Activated naive CD4-positive, alpha-beta T cell treated with anti-CD3 and anti-CD28 coated beads for 36 hours (primary cell): ENCODE measurements around the gene MYOZ3. TPM values are rescaled to one million over a fixed set of nuclear protein-coding genes. Genes with fewer than 3 reads are reported as not detected.

Experiments
- CTCF ChIA-PET: fragments of 350-600 bp; sonication (Branson Sonifier 250); formaldehyde crosslinking; loops from one replicate; lab custom pipeline; 2021; ENCODE audit warnings: antibody characterized with exemption; lab: Charles Lee
- DNase-seq: peaks from one replicate; pipeline ENCODE4 v3.0.0-alpha.2; 2020
- H3K27ac Mint-ChIP-seq: one replicate; pipeline ENCODE4 v1.8.0; 2021; ENCODE audit warnings: mild to moderate bottlenecking, mixed read lengths
- H3K27me3 Mint-ChIP-seq: one replicate; pipeline ENCODE4 v1.8.0; 2021; ENCODE audit warnings: low read depth, mixed read lengths
- H3K36me3 Mint-ChIP-seq: one replicate; pipeline ENCODE4 v1.8.0; 2021; ENCODE audit warnings: low read depth, mixed read lengths
- H3K4me1 Mint-ChIP-seq: one replicate; pipeline ENCODE4 v1.8.0; 2021; ENCODE audit warnings: low read depth, mixed read lengths
- H3K4me3 Mint-ChIP-seq: one replicate; pipeline ENCODE4 v1.8.0; 2021; ENCODE audit warnings: mild to moderate bottlenecking, moderate library complexity, mixed read lengths
- H3K9me3 Mint-ChIP-seq: one replicate; pipeline ENCODE4 v1.8.0; 2021; ENCODE audit warnings: mixed read lengths
- intact Hi-C: fragments of 100-400 bp; cut with micrococcal nuclease; formaldehyde crosslinking; loops from one replicate; pipeline ENCODE4 v1.15.1; 2023
- total RNA-seq, 2 experiments: library from RNA; stranded (reverse); gene quantifications; one replicate each; pipeline ENCODE4 v1.2.3, GENCODE V29; 2021

The MYOZ3 gene
- total RNA-seq, 2 experiments from 2014 or later: 0.17 to 0.49 TPM

- CTCF ChIA-PET: interaction anchor here (1.9 to 4.0 kb wide), 3 partner anchors 98 to 200 kb away, joined by 5 to 41 read pairs (median 10); partner anchors contain the start of gene SMIM3
These were observed 2.3 kb upstream of the MYOZ3 start for GRCh38 chr5:150658699-150659265.

DNA sequence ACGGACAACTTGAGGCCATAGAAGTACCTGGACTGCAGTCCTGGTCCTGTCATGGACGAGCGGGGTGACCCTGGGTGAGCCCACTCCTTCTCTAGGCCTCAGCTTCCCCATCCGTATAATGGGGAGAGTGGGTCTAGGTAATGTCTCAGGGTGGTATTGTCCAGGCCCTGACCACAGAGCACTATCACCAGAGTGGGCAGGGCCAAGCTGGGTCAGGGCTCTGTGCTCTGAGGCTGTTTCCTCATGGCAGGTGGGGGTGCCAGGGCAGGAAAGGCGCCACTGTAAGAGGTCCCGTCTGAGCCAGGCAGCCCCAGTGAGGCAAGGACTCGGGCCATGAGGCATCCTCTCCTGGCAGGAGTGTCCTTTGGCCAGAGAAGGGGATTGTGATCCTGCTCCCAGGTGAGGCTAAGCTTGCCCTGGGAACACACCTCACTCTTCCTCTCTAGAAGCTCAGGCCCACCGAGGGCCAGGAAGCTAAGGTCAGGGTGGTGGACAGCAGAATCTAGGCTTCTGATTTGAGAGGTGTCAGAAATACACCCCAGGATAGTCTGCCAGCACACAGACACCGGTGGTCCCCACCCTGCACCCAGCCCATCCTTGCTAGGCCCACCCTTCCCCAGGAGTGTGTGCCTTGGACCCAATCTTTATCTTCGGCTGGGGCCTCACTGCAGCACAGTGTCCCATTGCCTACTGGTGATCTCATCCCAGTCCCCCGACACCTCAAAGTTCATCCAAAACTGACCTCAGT, 1.5 kb upstream of the MYOZ3 start:
- intact Hi-C loops: no loop called here
- H3K9me3 Mint-ChIP-seq: no peaks in the 10 kb centered on the region
- CTCF ChIA-PET: interaction anchor here (4.0 kb wide), 1 partner anchor 98 kb away, joined by 41 read pairs; no protein-coding TSS in a partner anchor
- peaks cover 2% of the 10 kb centered on the region for H3K4me1 Mint-ChIP-seq
- no peaks in the 10 kb centered on the region for H3K27me3 Mint-ChIP-seq
- no peak for DNase-seq
- no peak overlapping the region for H3K27ac Mint-ChIP-seq
- H3K4me3 Mint-ChIP-seq: no peak overlapping the region
- no peaks in the 10 kb centered on the region for H3K36me3 Mint-ChIP-seq

More at GRCh38 chr5:150658699-150659265, 2.3 kb upstream of the MYOZ3 start:
- Mint-ChIP-seq H3K4me3 (no peak overlapping the region), H3K9me3 (no peaks in the 10 kb centered on the region), H3K36me3 (no peaks in the 10 kb centered on the region), H3K27me3 (no peaks in the 10 kb centered on the region), H3K4me1 (peaks cover 2% of the 10 kb centered on the region), H3K27ac (no peak overlapping the region)
- DNase-seq: no peak
- intact Hi-C loops: no loop called here

DNA sequence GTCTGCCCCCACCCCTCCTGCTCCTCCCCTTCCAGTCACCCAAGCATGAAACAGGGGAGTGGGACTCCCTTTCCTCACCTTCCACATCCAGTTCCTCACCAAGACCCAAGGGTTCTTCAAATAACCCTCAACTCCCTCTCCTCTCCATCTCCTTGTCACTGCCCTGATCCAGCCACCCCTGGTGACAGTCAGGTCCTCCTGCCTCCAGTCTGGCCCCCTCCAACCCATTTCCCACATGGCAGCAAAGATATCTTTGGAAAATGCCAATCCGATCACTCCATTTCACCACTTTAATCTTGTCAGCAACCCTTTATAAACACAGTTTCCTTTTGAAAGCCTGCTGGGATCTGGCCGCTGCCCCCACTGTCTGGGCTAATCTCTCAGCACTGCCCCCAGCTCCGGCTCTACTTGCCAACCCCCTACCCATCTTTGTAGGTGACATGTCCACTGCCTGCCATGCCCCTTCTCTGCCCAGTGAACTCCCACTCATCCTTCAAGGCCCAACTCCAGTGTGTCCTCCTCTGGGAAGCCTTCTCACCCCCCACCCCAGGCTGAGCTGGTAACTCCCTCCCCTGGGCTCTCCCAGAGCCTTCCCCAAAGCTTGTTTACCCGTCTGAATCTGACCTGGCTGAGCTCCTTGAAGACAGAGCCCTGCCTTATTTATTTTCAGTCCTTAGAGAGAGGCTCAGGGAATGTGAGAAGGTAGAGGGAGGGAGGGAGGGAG, 781 bp upstream of the MYOZ3 start:
- H3K36me3 Mint-ChIP-seq: no peaks in the 10 kb centered on the region
- no peak overlapping the region for H3K27ac Mint-ChIP-seq
- CTCF ChIA-PET: no interaction called here
- intact Hi-C loops: no loop called here
- peaks cover 2% of the 10 kb centered on the region for H3K4me1 Mint-ChIP-seq
- DNase-seq: no peak
- H3K9me3 Mint-ChIP-seq: no peaks in the 10 kb centered on the region
- no peak overlapping the region for H3K4me3 Mint-ChIP-seq
- no peaks in the 10 kb centered on the region for H3K27me3 Mint-ChIP-seq

- H3K36me3 Mint-ChIP-seq: no peaks in the 10 kb centered on the region
- intact Hi-C loops: no loop called here
- CTCF ChIA-PET: interaction anchor here (0.6 to 1.0 kb wide), 2 partner anchors 9 to 39 kb away, joined by 3 read pairs; partner anchors contain the start of gene RBM22
- no peaks in the 10 kb centered on the region for H3K9me3 Mint-ChIP-seq
- no peaks in the 10 kb centered on the region for H3K27me3 Mint-ChIP-seq
- H3K4me1 Mint-ChIP-seq: no peaks in the 10 kb centered on the region
- no peak overlapping the region for H3K27ac Mint-ChIP-seq
- no peak overlapping the region for H3K4me3 Mint-ChIP-seq
- no peak for DNase-seq
These were observed 958 bp downstream of the MYOZ3 start for GRCh38 chr5:150661821-150662596.

- Mint-ChIP-seq H3K9me3 (no peaks in the 10 kb centered on the region), H3K36me3 (no peaks in the 10 kb centered on the region), H3K4me3 (no peak overlapping the region), H3K27ac (no peak overlapping the region), H3K4me1 (no peaks in the 10 kb centered on the region), H3K27me3 (no peaks in the 10 kb centered on the region)
- CTCF ChIA-PET: interaction anchor here (0.8 kb wide), 1 partner anchor 102 kb away, joined by 3 read pairs; no protein-coding TSS in a partner anchor
- no peak for DNase-seq
- intact Hi-C loops: no loop called here
These were observed 1.9 kb downstream of the MYOZ3 start for GRCh38 chr5:150662731-150663516.

DNA sequence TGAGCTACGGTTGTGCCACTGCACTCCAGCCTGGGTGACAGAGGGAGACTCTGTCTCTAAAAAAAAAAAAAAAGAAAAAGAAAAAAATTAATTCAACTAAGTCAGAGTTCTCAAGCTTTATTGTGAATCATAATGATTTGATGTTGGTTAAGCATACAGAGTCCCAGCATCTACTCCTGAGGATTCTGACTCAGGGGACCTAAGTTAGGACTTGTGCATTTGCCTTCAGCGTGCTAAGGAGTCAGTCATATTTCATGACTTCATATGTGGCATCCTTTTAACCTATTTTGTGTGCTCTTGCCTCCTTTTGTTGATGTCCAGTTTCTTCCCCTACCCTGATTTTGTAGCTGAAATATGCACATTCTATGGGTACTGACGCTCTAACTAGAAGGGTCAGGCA, 2.9 kb downstream of the MYOZ3 start:
- intact Hi-C loops: no loop called here
- H3K27ac Mint-ChIP-seq: no peak overlapping the region
- H3K4me1 Mint-ChIP-seq: no peaks in the 10 kb centered on the region
- H3K36me3 Mint-ChIP-seq: no peaks in the 10 kb centered on the region
- no peak overlapping the region for H3K4me3 Mint-ChIP-seq
- no peaks in the 10 kb centered on the region for H3K27me3 Mint-ChIP-seq
- no peaks in the 10 kb centered on the region for H3K9me3 Mint-ChIP-seq
- CTCF ChIA-PET: interaction anchor here (0.6 kb wide), 1 partner anchor 388 kb away, joined by 3 read pairs; no protein-coding TSS in a partner anchor
- DNase-seq: no peak

DNA sequence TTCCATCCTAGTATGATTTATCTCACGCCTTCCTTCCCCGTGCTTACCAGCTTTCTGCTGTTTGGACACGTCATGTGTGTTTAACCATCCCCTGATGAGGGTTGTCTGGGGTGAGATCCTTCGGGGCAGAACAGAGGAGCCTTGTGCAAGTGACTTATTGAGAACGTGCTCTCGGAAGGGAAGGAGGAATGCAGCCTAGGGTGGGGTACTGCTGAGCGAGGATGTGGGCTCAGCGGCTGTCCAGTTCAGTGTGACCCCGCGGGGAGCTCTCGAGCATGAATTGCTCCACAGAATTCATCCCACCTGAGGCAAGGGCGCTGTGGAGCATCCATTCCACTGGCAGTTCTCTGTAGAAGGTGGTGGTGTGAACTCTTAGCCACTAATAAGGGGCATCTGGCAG, 4.0 kb downstream of the MYOZ3 start:
- Mint-ChIP-seq H3K9me3 (no peaks in the 10 kb centered on the region), H3K36me3 (no peaks in the 10 kb centered on the region), H3K27me3 (peaks cover 2% of the 10 kb centered on the region), H3K27ac (no peak overlapping the region), H3K4me3 (no peak overlapping the region), H3K4me1 (no peaks in the 10 kb centered on the region)
- CTCF ChIA-PET: no interaction called here
- no peak for DNase-seq
- intact Hi-C loops: no loop called here

DNA sequence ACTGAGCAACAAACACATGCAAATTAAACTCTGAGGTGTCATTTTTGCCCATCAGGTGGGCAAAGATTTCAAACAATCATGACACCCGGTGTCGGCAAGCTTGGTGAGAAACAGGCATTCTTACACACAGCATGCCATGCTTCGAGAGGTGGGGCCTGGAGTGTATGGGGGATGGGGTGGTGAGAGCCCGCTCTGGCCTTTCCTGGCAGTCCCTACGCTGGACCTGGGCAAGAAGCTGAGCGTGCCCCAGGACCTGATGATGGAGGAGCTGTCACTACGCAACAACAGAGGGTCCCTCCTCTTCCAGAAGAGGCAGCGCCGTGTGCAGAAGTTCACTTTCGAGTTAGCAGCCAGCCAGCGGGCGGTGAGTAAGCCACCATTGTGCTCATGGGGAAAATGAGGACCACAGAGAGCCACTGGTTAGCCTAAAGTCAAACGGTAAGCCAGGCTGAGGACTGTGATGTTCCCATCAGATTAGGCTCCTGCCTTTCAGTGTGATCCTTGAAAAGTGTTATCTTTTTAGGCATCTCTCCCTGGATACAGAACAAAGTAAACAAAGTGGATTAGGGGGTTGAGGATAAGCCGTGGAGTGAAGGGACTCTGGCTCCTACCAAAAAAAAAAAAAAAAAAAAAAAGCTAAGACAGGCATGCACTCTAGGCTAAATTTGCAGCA, 9.4 kb downstream of the MYOZ3 start:
- Mint-ChIP-seq H3K4me3 (peak overlapping the region; percentile 17), H3K4me1 (no peaks in the 10 kb centered on the region), H3K36me3 (no peaks in the 10 kb centered on the region), H3K9me3 (no peaks in the 10 kb centered on the region), H3K27me3 (peaks cover 14% of the 10 kb centered on the region), H3K27ac (no peak overlapping the region)
- intact Hi-C loops: no loop called here
- CTCF ChIA-PET: interaction anchor here (0.6 to 1.1 kb wide), 3 partner anchors 9 to 494 kb away, joined by 3 to 4 read pairs (median 3); no protein-coding TSS in a partner anchor
- DNase-seq: no peak

- H3K27ac Mint-ChIP-seq: no peak overlapping the region
- no peaks in the 10 kb centered on the region for H3K4me1 Mint-ChIP-seq
- no peak for DNase-seq
- CTCF ChIA-PET: interaction anchor here (0.6 to 1.1 kb wide), 3 partner anchors 9 to 494 kb away, joined by 3 to 4 read pairs (median 3); no protein-coding TSS in a partner anchor
- peaks cover 14% of the 10 kb centered on the region for H3K27me3 Mint-ChIP-seq
- intact Hi-C loops: no loop called here
- H3K36me3 Mint-ChIP-seq: no peaks in the 10 kb centered on the region
- H3K9me3 Mint-ChIP-seq: no peaks in the 10 kb centered on the region
- H3K4me3 Mint-ChIP-seq: peak overlapping the region; percentile 17
These were observed 9.9 kb downstream of the MYOZ3 start for GRCh38 chr5:150670948-150671310.

DNA sequence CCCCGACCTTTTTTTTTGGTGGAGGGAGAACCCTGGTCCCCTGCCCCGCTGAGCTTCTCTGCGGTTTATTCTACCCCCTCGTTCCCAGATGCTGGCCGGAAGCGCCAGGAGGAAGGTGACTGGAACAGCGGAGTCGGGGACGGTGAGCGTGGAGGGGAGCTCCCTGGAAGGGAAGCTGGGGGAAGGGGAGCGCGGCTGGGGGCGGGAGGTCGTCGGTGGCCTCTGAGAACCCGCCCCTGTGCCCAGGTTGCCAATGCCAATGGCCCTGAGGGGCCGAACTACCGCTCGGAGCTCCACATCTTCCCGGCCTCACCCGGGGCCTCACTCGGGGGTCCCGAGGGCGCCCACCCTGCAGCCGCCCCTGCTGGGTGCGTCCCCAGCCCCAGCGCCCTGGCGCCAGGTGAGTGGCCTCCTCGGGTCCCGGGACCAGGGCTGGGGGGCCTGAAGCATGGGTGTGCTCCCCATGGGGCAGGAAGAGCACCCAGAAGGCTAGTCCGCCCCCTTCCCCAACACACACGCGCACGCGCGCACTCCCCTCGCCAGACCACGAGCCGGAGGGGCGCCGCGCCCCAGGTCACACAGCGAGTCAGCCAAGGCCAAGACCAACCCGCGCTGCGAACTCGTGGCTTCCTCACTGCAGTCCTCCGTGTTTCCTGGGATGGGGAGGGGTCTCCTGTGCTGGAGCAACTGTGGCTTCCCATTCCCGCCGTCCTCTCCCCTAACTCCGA, 10.6 kb downstream of the MYOZ3 start:
- CTCF ChIA-PET: interaction anchor here (0.6 to 1.5 kb wide), 6 partner anchors 10 to 493 kb away, joined by 3 to 5 read pairs (median 3); no protein-coding TSS in a partner anchor
- no peak overlapping the region for H3K27ac Mint-ChIP-seq
- intact Hi-C loops: loop anchor here (2.0 kb wide), 1 partner anchor 63 kb away; no protein-coding TSS in a partner anchor

More for the DNA sequence above, 10.6 kb downstream of the MYOZ3 start:
- Mint-ChIP-seq H3K4me3 (peak overlapping the region; percentile 74), H3K27me3 (peaks cover 14% of the 10 kb centered on the region), H3K36me3 (no peaks in the 10 kb centered on the region), H3K4me1 (no peaks in the 10 kb centered on the region), H3K9me3 (no peaks in the 10 kb centered on the region)
- peak; percentile 23 for DNase-seq
